Epithelial cell of proximal tubule (primary cell): ENCODE measurements around the gene OTUB2. TPM values are rescaled to one million over a fixed set of nuclear protein-coding genes. Genes with fewer than 3 reads are reported as not detected.

Source experiments
- DNase-seq: peaks from one replicate; pipeline ENCODE4 v3.0.0-alpha.2; 2011; ENCODE audit warnings: low read depth
- H3K4me3 ChIP-seq: 2 replicates; pipeline ENCODE4 v1.5.1; 2011; ENCODE audit warnings: low read depth, mild to moderate bottlenecking, low read length
- total RNA-seq: library from RNA; depleted of rRNA; stranded (reverse); fragments of >200 nt; gene quantifications from 2 replicates; pipeline ENCODE4 v1.2.3, GENCODE V29; 2015
- TF ChIP-seq, protein P1 (sequence below): conservative IDR thresholded peaks from 2 replicates; pipeline ENCODE4 v1.5.1; 2012; ENCODE audit warnings: low read depth, mild to moderate bottlenecking, low read length

The OTUB2 gene
- total RNA-seq, 1 donor from 2014 or later, result 5.6 TPM

DNA sequence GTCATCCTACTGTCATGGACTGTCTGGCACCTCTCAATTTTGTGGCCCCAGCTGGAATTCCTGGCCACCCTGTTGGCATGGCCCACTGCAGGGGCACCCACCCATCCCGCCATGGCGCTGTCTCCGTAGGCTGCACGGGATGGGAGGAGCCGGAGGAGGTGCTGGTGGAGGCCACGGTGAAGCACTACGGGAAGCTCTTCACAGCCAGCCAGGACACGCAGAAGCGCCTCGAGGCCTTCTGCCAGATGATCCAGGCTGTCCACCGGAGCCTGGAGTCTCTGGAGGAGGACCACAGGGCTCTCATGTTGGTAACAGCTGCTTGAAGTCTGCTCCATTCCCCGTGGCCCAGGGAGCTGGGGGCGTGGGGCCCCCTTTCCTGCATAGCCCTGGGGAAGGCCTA, 25.1 kb upstream of the OTUB2 start:
- TF ChIP-seq, protein P1, sequence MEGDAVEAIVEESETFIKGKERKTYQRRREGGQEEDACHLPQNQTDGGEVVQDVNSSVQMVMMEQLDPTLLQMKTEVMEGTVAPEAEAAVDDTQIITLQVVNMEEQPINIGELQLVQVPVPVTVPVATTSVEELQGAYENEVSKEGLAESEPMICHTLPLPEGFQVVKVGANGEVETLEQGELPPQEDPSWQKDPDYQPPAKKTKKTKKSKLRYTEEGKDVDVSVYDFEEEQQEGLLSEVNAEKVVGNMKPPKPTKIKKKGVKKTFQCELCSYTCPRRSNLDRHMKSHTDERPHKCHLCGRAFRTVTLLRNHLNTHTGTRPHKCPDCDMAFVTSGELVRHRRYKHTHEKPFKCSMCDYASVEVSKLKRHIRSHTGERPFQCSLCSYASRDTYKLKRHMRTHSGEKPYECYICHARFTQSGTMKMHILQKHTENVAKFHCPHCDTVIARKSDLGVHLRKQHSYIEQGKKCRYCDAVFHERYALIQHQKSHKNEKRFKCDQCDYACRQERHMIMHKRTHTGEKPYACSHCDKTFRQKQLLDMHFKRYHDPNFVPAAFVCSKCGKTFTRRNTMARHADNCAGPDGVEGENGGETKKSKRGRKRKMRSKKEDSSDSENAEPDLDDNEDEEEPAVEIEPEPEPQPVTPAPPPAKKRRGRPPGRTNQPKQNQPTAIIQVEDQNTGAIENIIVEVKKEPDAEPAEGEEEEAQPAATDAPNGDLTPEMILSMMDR, result no peak
- DNase-seq, result no peak
- H3K4me3 ChIP-seq, result no peak overlapping the region

DNA sequence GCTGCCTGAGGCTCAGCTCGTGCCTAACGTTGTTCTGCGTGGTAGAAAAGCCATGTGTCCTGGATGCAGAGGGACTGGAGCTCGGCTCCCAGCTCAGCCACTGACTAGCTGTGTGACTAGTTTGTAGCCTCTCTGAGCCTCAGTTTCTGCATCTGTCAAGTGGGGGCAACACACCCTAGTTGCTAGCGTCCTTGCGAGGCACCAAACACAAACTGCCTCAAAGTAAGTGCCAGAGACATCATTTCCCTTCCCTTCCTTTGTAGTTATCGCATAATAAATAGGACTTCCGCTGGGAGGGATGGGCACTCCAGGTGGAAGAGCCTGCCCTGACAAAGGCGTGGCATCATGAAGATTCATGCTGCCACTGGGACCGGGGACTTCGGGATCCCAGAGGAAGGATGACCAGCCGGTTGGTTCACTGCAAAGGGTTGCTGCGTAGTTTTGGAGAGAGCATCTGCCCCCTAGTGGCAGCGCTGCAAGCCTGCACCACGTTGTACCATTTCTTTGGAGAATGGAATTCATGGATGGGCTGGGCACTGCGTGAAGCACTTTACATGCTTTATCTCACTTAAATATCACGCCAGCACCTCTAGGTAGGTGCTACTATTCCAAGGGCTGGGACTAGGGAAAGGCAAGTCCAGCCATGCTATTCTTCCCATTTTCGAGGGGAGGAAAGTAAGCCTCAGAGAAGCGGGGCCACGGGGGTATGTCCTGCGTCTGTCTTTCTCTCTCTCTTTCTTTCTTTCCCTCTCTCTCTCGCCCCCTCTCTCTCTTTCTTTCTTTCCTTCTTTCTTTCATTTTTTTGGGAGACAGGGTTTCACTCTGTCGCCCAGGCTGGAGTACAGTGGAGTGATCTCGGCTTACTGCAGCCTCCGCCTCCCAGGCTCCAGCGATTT, 24.4 kb upstream of the OTUB2 start:
- H3K4me3 ChIP-seq, result no peak overlapping the region
- TF ChIP-seq, protein P1, result peak; percentile 96
- no peak for DNase-seq

DNA sequence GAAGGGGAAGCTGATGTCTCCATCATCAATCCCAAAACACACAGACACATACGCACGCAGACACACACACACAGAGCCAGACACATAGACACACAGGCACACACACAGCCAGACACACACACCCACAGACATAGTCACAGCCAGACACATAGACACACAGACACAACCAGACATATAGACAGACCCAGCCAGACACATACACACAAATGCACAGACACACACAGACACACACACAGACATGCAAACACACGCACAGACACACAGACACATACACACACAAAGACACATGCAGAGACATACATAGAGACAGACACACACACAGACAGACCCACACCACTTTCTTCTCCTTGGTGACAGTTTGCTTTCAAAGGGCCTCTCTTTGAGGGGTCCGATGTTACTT, 22.7 kb upstream of the OTUB2 start:
- TF ChIP-seq, protein P1, result no peak
- DNase-seq, result no peak
- no peak overlapping the region for H3K4me3 ChIP-seq

DNA sequence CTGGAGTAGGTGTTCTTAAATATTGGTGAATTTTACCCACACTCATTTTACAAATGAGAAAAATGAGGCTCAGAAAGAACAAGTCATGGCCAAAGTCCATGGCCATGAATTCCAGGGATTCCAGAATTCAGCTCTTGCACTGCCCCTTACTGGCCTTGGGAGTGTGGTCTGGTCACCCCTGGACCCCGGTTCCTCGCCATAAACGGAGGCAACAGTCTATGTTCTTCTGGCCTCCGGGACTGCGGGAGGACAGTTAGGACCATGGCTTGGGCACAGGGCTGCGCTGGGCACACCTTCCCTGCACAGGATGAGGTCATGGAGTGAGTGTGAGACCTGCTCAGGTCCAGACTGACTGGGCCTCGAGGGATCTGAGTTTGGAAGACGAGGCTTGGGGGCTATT, 22.1 kb upstream of the OTUB2 start:
- DNase-seq, result no peak
- no peak overlapping the region for H3K4me3 ChIP-seq
- TF ChIP-seq, protein P1, result no peak

GRCh38 chr14:94005324-94006073, 20.6 kb upstream of the OTUB2 start:
- no peak overlapping the region for H3K4me3 ChIP-seq
- no peak for DNase-seq
- TF ChIP-seq, protein P1, result peak; percentile 53

DNA sequence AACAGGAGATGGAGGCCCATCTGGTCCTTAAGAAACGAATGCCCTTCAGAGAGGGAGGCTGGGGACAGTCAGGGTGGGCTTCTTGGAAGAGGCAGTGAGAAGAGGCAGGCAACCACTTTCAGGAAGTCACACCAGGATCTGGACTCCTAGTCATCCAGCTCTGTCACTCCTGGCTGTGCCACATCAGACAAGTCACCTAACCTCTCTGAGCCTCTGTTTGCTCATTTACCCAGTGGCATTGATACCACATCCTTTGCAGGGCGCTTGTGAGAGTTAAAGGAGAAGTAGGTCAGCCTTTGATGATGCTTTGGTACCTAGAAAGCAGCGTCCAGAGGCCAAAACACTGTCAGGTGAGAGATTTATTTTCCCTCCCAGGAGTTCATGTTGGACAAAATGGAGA, 17.9 kb upstream of the OTUB2 start:
- H3K4me3 ChIP-seq, result no peak overlapping the region
- TF ChIP-seq, protein P1, result no peak
- DNase-seq, result no peak
